Caco-2 (cell line): ENCODE results near the gene SYTL1. TPM values are rescaled to one million over a fixed set of nuclear protein-coding genes. Genes with fewer than 3 reads are reported as not detected.
A peak's percentile ranks its signal among the peaks of the same experiment; 100 is the strongest.

Experiments
- BruUV-seq: library from RNA; stranded (reverse); fragments of 400-500 nt; replicated peaks from 2 replicates; lab custom pipeline; 2021; lab: Mats Ljungman, UMichigan
- CTCF ChIA-PET: fragments of 300-600 bp; sonication (Branson Sonifier 250); formaldehyde crosslinking; loops from one replicate; lab custom pipeline; 2022; ENCODE audit warnings: antibody characterized with exemption; lab: Charles Lee
- POLR2A ChIA-PET: fragments of 300-600 bp; sonication (Branson Sonifier 250); formaldehyde crosslinking; loops from one replicate; lab custom pipeline; 2022; ENCODE audit warnings: antibody characterized with exemption; lab: Charles Lee
- DNase-seq, 2 experiments: peaks; one replicate each; pipeline versions ENCODE4 v3.0.0 to v3.0.0-alpha.2; 2020 to 2022
- H3K27me3 ChIP-seq: replicated peaks from 2 replicates; pipeline ENCODE4 v1.6.0; 2011; ENCODE audit warnings: low read length; ENCODE audit not compliant: control insufficient read depth, insufficient read depth
- H3K36me3 ChIP-seq: 2 replicates; pipeline ENCODE4 v1.5.1; 2011; ENCODE audit warnings: low read length; ENCODE audit not compliant: control insufficient read depth, insufficient read depth
- H3K4me1 ChIP-seq: fragments of 250-450 bp; sonication (Bioruptor Pico); 2 replicates; pipeline ENCODE4 v1.5.1; 2020; ENCODE audit warnings: mild to moderate bottlenecking
- H3K4me3 ChIP-seq: 2 replicates; pipeline ENCODE4 v1.5.1; 2011; ENCODE audit warnings: low read depth, mild to moderate bottlenecking, control low read depth, low read length
- H3K9me3 ChIP-seq: fragments of 250-450 bp; sonication (Bioruptor Pico); 2 replicates; pipeline ENCODE4 v1.5.1; 2020; ENCODE audit warnings: mild to moderate bottlenecking, moderate library complexity
- H3K27ac Mint-ChIP-seq: one replicate; pipeline ENCODE4 v1.8.0; 2022; ENCODE audit warnings: mixed read lengths; ENCODE audit not compliant: unreplicated experiment
- H3K27me3 Mint-ChIP-seq: one replicate; pipeline ENCODE4 v1.8.0; 2022; ENCODE audit warnings: mixed read lengths; ENCODE audit not compliant: insufficient read depth, unreplicated experiment
- H3K36me3 Mint-ChIP-seq: one replicate; pipeline ENCODE4 v1.8.0; 2022; ENCODE audit warnings: mild to moderate bottlenecking, mixed read lengths; ENCODE audit not compliant: insufficient read depth, unreplicated experiment
- H3K4me1 Mint-ChIP-seq: one replicate; pipeline ENCODE4 v1.8.0; 2022; ENCODE audit warnings: low read depth, mixed read lengths; ENCODE audit not compliant: unreplicated experiment
- H3K4me3 Mint-ChIP-seq: one replicate; pipeline ENCODE4 v1.8.0; 2022; ENCODE audit warnings: mild to moderate bottlenecking, moderate library complexity, mixed read lengths; ENCODE audit not compliant: unreplicated experiment
- H3K9me3 Mint-ChIP-seq: one replicate; pipeline ENCODE4 v1.8.0; 2022; ENCODE audit warnings: mixed read lengths; ENCODE audit not compliant: unreplicated experiment
- CTCF ChIP-seq, 2 experiments: fragments of 200-600 bp in 1 of 2; IDR thresholded peaks; 1 replicate in 1 of 2; 2 replicates in 1 of 2; pipeline versions ENCODE4 v1.5.1 to v1.8.0; 2011 to 2022; ENCODE audit warnings: antibody characterized with exemption in 1 of 2, control low read depth in 1 of 2, inconsistent platforms in 1 of 2, low read depth in 1 of 2, low read length in 1 of 2, mild to moderate bottlenecking in 1 of 2, moderate library complexity in 1 of 2; ENCODE audit not compliant: insufficient read depth in 1 of 2, severe bottlenecking in 1 of 2, unreplicated experiment in 1 of 2
- intact Hi-C: fragments of 100-400 bp; cut with micrococcal nuclease; formaldehyde crosslinking; loops from one replicate; pipeline ENCODE4 v1.10.0; 2022; ENCODE audit not compliant: unreplicated experiment
- total RNA-seq: library from RNA; stranded (reverse); gene quantifications from 2 replicates; pipeline ENCODE4 v1.2.3, GENCODE V29; 2022

Gene SYTL1
- total RNA-seq, 1 experiment from 2014 or later, result 11.0 TPM

GRCh38 chr1:27365372-27366112 lies 23.7 kb downstream of the SYTL1 start:
- Histone ChIP-seq H3K4me1 (peaks cover 16% of the 10 kb centered on the region), H3K4me3 (peak overlapping the region; percentile 46), H3K27me3 (no peaks in the 10 kb centered on the region), H3K9me3 (no peaks in the 10 kb centered on the region), H3K36me3 (no peaks in the 10 kb centered on the region)
- intact Hi-C loops, result loop anchor here (1.0 kb wide), 1 partner anchor 23 kb away; no protein-coding TSS in a partner anchor
- POLR2A ChIA-PET, result interaction anchor here (0.5 to 1.9 kb wide), 10 partner anchors 12 to 931 kb away, joined by 3 to 14 read pairs (median 8); partner anchors contain the start of gene CD164L2
- CTCF ChIA-PET, result interaction anchor here (0.5 to 3.2 kb wide), 23 partner anchors 8 to 1278 kb away, joined by 3 to 28 read pairs (median 5); partner anchors contain the start of gene TAF12
- Mint-ChIP-seq H3K27me3 (no peaks in the 10 kb centered on the region), H3K9me3 (no peaks in the 10 kb centered on the region), H3K27ac (peak overlapping the region; percentile 85), H3K4me3 (peak overlapping the region; percentile 98), H3K36me3 (peaks cover 12% of the 10 kb centered on the region), H3K4me1 (peaks cover 7% of the 10 kb centered on the region)
- no peak for TF ChIP-seq CTCF (IDR thresholded peaks at IDR 0.05; ENCODE audit: insufficient read depth in 1 of 2, low read depth in 1 of 2, low read length in 1 of 2, severe bottlenecking in 1 of 2, unreplicated experiment in 1 of 2)
- DNase-seq, result peak; percentile 74 to 83
- no TSS peak for BruUV-seq

- H3K4me3 Mint-ChIP-seq, result peak overlapping the region; percentile 98
- H3K9me3 ChIP-seq, result no peaks in the 10 kb centered on the region
- H3K27me3 ChIP-seq, result no peaks in the 10 kb centered on the region
- no TSS peak for BruUV-seq
- H3K4me1 ChIP-seq, result peaks cover 16% of the 10 kb centered on the region
- peaks cover 12% of the 10 kb centered on the region for H3K36me3 Mint-ChIP-seq
- no peaks in the 10 kb centered on the region for H3K27me3 Mint-ChIP-seq
- peaks cover 7% of the 10 kb centered on the region for H3K4me1 Mint-ChIP-seq
- H3K4me3 ChIP-seq, result peak overlapping the region; percentile 46
- peak; percentile 83 to 85 for DNase-seq
- CTCF ChIA-PET, result interaction anchor here (0.5 to 3.2 kb wide), 21 partner anchors 9 to 310 kb away, joined by 3 to 28 read pairs (median 5); partner anchors contain the start of gene SYTL1
- peak overlapping the region; percentile 85 for H3K27ac Mint-ChIP-seq
- POLR2A ChIA-PET, result interaction anchor here (0.5 to 1.9 kb wide), 10 partner anchors 12 to 930 kb away, joined by 3 to 14 read pairs (median 8); partner anchors contain the start of gene CD164L2
- intact Hi-C loops, result no loop called here
- H3K36me3 ChIP-seq, result no peaks in the 10 kb centered on the region
- H3K9me3 Mint-ChIP-seq, result no peaks in the 10 kb centered on the region
- no peak for TF ChIP-seq CTCF (IDR thresholded peaks at IDR 0.05; ENCODE audit: insufficient read depth in 1 of 2, low read depth in 1 of 2, low read length in 1 of 2, severe bottlenecking in 1 of 2, unreplicated experiment in 1 of 2)
Observed at GRCh38 chr1:27366113-27366410, 24.2 kb downstream of the SYTL1 start.

GRCh38 chr1:27366411-27367159 lies 24.8 kb downstream of the SYTL1 start, which contains the start of gene MAP3K6:
Gene MAP3K6, minus strand, starts transcription at chr1:27366961. Its CDS starts 364 bp downstream, at chr1:27366597.
- no peaks in the 10 kb centered on the region for H3K9me3 Mint-ChIP-seq
- intact Hi-C loops, result no loop called here
- peaks cover 7% of the 10 kb centered on the region for H3K4me1 Mint-ChIP-seq
- peak in 1 of 2 experiments; percentile 30 for TF ChIP-seq CTCF (IDR thresholded peaks at IDR 0.05; ENCODE audit: insufficient read depth in 1 of 2, low read depth in 1 of 2, low read length in 1 of 2, severe bottlenecking in 1 of 2, unreplicated experiment in 1 of 2)
- H3K27me3 ChIP-seq, result no peaks in the 10 kb centered on the region
- peaks cover 12% of the 10 kb centered on the region for H3K36me3 Mint-ChIP-seq
- H3K27me3 Mint-ChIP-seq, result no peaks in the 10 kb centered on the region
- DNase-seq, result peak; percentile 76 to 82
- ChIA-PET POLR2A (interaction anchor here (1.3 to 1.9 kb wide), 2 partner anchors 15 to 17 kb away, joined by 9 to 14 read pairs; no protein-coding TSS in a partner anchor), CTCF (interaction anchor here (0.5 to 3.2 kb wide), 17 partner anchors 9 to 407 kb away, joined by 3 to 28 read pairs (median 6); partner anchors contain the start of genes STX12 and SYTL1)
- peak within 1 kb of the TSS; percentile 98 for H3K4me3 Mint-ChIP-seq
- no peaks in the 10 kb centered on the region for H3K9me3 ChIP-seq
- BruUV-seq, result no TSS peak
- H3K4me3 ChIP-seq, result peak within 1 kb of the TSS; percentile 46
- H3K27ac Mint-ChIP-seq, result peak within 1 kb of the TSS; percentile 85
- peaks cover 16% of the 10 kb centered on the region for H3K4me1 ChIP-seq
- no peaks in the 10 kb centered on the region for H3K36me3 ChIP-seq
